MG63 (cell line): ENCODE measurements around the gene MARCHF9. TPM values are rescaled to one million over a fixed set of nuclear protein-coding genes. Genes with fewer than 3 reads are reported as not detected.

Source experiments
- DNase-seq: peaks from one replicate; pipeline ENCODE4 v3.0.0-alpha.2; 2020
- H3K27me3 ChIP-seq: fragments of 250-450 bp; sonication (Bioruptor Pico); 2 replicates; pipeline ENCODE4 v1.5.1; 2020; ENCODE audit warnings: mild to moderate bottlenecking, moderate library complexity
- H3K36me3 ChIP-seq: fragments of 250-450 bp; sonication (Bioruptor Pico); 2 replicates; pipeline ENCODE4 v1.5.1; 2020; ENCODE audit warnings: mild to moderate bottlenecking, moderate library complexity
- H3K4me3 ChIP-seq: fragments of 250-450 bp; sonication (Bioruptor Pico); 2 replicates; pipeline ENCODE4 v1.5.1; 2020; ENCODE audit warnings: mild to moderate bottlenecking, moderate library complexity
- H3K9me3 ChIP-seq: fragments of 250-450 bp; sonication (Bioruptor Pico); 2 replicates; pipeline ENCODE4 v1.5.1; 2020; ENCODE audit warnings: mild to moderate bottlenecking, moderate library complexity
- total RNA-seq: library from RNA; depleted of rRNA; stranded (reverse); fragments of >200 nt; shearing (Covaris generic); gene quantifications from 2 replicates; pipeline ENCODE4 v1.2.3, GENCODE V29; 2014; ENCODE audit warnings: low replicate concordance

The MARCHF9 gene
- total RNA-seq, 1 experiment from 2014 or later = 4.9 TPM

DNA sequence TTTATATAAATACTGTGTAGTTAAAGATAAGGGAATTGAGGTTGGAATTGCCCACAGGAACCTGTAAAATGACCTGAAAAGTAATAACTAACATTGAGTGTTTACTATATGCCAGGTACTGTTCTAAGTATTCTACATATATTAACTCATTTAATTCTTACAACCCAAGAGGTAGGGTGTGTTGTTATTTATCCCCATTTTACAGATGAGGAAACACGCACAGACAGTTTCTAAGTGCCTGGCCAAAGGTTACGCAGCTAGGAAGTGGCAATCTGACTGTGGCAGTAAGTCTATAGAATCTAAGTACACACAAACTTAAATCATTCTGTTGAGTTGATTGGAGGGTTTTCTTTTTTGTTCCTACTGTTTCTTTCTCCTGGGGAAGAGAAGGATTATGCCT, 11.1 kb upstream of the MARCHF9 start:
- DNase-seq = no peak

DNA sequence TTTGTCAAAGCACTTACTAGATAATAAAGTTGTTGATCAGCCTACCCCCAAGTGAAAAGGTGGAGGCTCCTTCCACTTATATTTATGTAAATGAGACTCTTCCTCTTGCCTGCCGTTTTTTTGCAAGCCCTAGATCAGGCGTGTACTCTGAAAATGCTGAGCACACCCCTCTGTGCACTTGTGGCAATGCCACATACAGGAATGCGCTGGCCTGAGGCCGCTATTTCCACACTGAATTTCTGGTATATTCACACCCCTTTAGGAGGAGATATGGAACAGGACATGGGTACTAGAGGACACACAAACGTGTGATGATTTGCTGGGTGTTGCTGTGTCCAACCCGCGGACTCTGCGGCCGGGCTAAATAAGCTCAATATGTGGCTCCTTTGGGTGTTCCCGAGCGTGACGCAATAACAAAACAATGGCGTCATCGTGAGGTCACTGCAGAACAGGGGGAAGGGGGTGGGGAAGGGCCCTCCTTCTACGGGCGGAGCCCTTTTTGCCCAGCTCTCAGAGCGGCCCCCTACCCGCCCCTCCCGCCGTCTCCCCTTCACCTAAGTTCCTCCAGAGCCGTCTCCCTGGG, 10.6 kb upstream of the MARCHF9 start:
- H3K27me3 ChIP-seq = peaks cover 6% of the 10 kb centered on the region
- peaks cover 26% of the 10 kb centered on the region for H3K36me3 ChIP-seq
- H3K4me3 ChIP-seq = peak overlapping the region; percentile 94
- no peaks in the 10 kb centered on the region for H3K9me3 ChIP-seq
- peak; percentile 60 for DNase-seq

More for the DNA sequence above, 11.1 kb upstream of the MARCHF9 start:
- Histone ChIP-seq H3K27me3 (peaks cover 10% of the 10 kb centered on the region), H3K9me3 (no peaks in the 10 kb centered on the region), H3K4me3 (peak overlapping the region; percentile 94; the same call in 1 of the 2 replicates), H3K36me3 (peaks cover 21% of the 10 kb centered on the region)

DNA sequence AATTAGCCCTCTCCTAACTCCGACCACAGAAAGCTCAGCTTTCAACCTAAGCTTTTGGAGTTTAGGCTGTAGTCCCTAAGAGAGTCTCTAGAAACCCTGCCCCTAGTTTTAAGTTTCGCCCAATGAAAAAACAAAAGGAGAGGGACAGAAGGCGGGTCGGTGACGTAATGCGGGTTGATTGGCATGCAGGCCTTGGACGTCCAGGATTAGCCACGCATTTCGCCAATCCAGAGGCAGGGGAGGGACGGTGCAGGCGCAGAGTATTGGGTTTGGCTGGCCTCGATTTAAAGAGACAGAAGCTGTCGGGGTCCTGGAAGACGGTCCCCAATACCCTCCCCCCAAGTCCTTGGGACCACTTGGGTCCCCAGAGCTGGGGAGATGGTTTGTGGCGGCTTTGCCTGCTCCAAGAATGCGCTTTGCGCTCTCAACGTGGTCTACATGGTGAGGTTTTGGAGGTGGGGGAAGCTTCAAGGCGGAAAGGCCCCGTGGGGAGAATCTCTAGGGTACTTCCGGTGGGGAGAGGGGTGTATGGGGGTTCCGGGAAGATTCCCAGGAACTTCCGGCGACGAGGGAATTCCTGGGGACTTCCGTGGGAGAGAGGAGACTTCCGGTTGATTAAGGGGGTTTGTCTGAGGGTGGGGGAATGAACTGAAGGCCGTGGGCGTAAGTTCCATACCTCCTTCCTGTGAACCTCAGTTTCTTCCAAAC, 10.0 kb upstream of the MARCHF9 start, which contains the start of gene TSPAN31:
TSPAN31 (plus strand) TSS at position 263 of the 708 bp plus-strand sequence; CDS start at position 379, 116 bp downstream.
- DNase-seq = peak; percentile 97
- H3K4me3 ChIP-seq = peak within 1 kb of the TSS; percentile 94
- peaks cover 31% of the 10 kb centered on the region for H3K36me3 ChIP-seq
- no peaks in the 10 kb centered on the region; the same call in none of the 2 replicates for H3K27me3 ChIP-seq
- no peaks in the 10 kb centered on the region for H3K9me3 ChIP-seq

DNA sequence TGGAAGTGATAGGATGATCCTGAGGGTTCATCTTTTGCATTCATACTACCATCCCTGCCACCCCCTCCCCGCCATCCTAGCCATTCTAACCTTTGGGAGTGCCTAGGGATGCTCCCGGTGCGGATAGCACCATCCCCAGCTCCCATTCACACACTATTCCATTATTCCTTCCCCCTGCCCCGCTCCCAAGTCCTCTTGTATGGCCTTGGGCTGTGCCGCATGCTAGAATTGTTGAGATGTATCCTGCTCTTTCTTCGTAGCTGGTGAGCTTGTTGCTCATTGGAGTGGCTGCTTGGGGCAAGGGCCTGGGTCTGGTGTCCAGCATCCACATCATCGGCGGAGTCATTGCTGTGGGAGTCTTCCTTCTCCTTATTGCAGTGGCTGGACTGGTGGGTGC, 9.4 kb upstream of the MARCHF9 start:
- H3K27me3 ChIP-seq = no peaks in the 10 kb centered on the region
- no peaks in the 10 kb centered on the region for H3K9me3 ChIP-seq
- peak overlapping the region; percentile 94 for H3K4me3 ChIP-seq
- peaks cover 36% of the 10 kb centered on the region for H3K36me3 ChIP-seq
- no peak for DNase-seq

DNA sequence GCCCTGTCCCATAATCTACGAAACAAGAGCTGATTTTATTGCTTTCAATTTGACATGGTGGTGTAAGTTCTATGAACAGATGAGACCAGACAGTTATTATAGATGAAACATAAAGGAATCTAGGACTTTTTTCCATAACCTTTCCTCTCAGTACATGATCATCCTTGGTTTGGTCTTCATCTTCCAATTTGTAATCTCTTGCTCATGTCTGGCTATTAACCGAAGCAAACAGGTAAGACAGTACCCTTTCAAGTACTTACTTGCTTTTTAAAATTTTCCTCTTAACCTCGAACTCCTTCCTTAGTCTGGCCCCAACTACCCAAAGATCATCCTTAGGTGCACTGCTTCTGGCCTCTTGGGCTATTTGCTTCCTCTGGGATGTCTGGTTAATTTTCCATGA, 8.9 kb upstream of the MARCHF9 start:
- Histone ChIP-seq H3K9me3 (no peaks in the 10 kb centered on the region), H3K36me3 (peaks cover 41% of the 10 kb centered on the region), H3K27me3 (no peaks in the 10 kb centered on the region), H3K4me3 (peak overlapping the region; percentile 94)
- DNase-seq = no peak

DNA sequence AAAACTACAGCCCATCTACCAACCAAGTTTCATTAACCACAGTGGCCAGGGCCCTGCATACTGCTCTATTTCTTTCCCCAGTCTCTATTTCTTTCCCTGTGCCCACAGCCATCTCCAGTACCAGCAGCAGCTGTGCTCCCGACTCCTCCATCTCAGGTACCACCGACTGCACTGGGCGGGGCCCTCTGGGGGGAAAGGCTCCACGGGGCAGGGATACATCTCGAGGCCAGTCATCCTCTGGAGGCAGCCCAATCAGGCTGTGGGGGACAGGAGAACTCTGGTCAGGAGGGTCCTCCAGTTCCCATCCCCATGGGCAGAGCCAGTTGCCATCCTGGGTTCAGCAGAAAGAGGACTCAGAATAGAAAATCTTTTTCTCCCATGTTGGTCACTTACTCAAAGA, 5.8 kb upstream of the MARCHF9 start:
- Histone ChIP-seq H3K27me3 (no peaks in the 10 kb centered on the region; the same call in 1 of the 2 replicates), H3K9me3 (no peaks in the 10 kb centered on the region), H3K4me3 (no peak overlapping the region), H3K36me3 (peaks cover 46% of the 10 kb centered on the region)
- DNase-seq = no peak

DNA sequence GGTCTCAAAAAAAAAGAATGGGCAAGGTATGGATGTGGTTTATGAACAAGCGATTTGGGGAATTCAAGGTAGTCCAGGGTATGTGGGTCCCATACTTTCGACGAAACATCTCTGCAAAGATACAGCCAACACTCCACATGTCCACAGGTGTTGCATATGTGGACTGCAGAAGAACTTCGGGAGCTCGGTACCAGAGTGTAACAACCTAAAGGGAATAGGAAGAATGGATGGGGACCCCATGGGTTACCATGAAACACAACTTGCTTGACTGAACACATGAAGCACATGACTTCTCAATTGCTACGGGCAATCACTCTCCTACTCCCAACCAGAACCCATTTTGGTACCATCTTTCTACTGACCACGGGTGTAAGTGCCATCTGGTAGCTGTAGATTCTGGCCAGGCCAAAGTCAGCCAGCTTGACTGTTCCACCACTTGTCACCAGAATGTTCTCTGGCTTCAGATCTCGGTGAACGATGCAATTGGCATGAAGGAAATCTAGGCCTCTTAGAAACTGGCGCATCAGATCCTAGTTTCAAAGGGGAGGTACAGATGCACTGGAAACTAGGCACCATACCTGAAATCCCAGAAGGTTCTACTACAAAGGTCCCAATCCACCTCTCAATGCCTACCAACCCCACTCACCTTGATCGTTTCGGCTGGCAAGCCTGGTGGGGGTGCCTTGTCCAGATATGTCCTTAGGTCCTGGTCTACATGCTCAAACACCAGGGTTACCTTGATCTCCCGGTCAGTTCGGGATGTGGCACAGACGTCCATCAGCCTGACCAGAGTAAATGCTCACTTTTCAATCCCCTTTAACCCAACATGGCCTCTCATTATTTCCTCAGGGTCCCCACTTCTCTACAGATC, 4.1 kb upstream of the MARCHF9 start:
- Histone ChIP-seq H3K9me3 (no peaks in the 10 kb centered on the region), H3K36me3 (peaks cover 41% of the 10 kb centered on the region), H3K27me3 (peaks cover under 1% of the 10 kb centered on the region; the same call in 1 of the 2 replicates), H3K4me3 (peak overlapping the region; percentile 80)
- no peak for DNase-seq

DNA sequence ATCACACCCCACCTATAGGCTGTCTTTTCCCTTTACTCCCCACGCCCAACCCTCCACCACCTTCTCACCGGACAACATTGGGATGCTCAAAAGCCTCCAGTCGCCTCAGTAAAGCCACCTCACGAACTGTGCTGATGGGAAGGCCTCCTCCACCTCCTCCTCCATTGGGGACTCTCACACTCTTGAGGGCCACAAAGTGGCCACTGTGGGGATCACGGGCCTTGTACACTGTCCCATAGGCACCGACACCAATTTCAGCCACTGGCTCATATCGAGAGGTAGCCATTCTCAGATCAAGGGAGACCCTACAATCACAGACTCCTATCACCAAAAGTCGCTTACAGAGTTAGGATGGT, 3.5 kb upstream of the MARCHF9 start:
- peaks cover 41% of the 10 kb centered on the region for H3K36me3 ChIP-seq
- peaks cover 2% of the 10 kb centered on the region; the same call in 1 of the 2 replicates for H3K27me3 ChIP-seq
- peak overlapping the region; percentile 80 for H3K4me3 ChIP-seq
- DNase-seq = no peak
- H3K9me3 ChIP-seq = no peaks in the 10 kb centered on the region

DNA sequence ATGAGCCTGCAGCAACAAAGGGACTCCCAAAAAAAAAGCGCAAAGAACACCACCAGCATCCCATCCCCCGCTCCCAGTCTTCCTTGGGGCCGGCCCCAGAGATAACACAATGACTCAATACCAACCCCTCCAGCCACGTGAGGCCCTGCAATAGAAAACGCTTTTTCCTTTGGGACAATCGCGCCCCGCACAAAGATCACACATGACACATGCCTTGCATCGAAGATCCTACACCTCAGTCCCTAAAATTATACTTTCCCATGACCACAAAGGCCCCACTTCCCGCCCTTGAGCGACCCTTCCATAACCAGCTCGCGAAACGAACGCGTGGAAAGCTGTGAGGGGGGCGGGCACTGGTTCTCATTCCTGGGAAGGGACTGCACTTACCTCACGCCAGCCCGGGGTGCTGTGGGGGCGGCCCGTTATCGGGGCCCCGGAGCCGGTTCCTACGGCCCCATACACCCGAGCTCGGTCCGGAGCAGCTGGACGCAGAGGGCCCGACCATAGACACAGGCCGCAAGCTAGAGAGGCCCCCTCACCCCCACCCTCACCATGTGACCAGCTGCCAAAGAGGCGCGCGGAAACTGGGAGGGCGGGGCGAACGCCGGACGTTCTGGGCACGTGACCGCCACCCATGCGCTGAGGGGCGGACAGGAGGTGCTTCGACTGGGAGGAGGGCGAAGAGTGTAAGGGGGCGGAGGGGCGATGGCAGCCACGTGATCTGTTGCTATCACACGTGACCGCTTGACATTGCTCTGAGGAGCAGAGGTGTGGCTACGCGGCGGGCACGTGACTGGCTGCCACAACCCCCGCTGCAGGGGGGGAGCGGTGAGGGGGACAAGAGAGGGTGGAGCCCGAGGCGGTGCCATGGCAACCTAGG, 2.9 kb upstream of the MARCHF9 start, which contains the start of gene CDK4:
CDK4 (minus strand) TSS at position 523 of the 880 bp plus-strand sequence. CDS start 593 bp downstream, outside the sequence.
- peak; percentile 99 for DNase-seq
- H3K36me3 ChIP-seq = peaks cover 41% of the 10 kb centered on the region
- H3K27me3 ChIP-seq = peaks cover 2% of the 10 kb centered on the region; the same call in 1 of the 2 replicates
- no peaks in the 10 kb centered on the region for H3K9me3 ChIP-seq
- peak within 1 kb of the TSS; percentile 80 for H3K4me3 ChIP-seq

DNA sequence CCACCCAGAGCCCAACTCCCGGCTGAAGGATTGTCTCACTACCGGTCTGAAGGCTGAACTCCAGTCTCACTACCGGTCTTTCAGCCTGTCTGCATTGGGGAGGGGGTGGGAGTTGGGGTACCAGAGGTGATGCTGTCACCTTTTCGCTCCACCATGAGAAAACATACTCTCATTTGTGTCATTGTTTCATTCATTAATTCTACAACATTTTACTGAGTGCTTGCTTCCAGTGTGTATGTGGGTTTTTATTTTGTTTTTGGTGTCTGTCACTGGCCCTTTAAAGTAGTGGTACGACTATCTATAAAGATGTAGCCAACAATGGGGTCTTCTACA, 2.3 kb upstream of the MARCHF9 start:
- DNase-seq = no peak
- peaks cover 35% of the 10 kb centered on the region for H3K36me3 ChIP-seq
- H3K27me3 ChIP-seq = peaks cover 2% of the 10 kb centered on the region; the same call in 1 of the 2 replicates
- no peaks in the 10 kb centered on the region for H3K9me3 ChIP-seq
- peak overlapping the region; percentile 80 for H3K4me3 ChIP-seq

DNA sequence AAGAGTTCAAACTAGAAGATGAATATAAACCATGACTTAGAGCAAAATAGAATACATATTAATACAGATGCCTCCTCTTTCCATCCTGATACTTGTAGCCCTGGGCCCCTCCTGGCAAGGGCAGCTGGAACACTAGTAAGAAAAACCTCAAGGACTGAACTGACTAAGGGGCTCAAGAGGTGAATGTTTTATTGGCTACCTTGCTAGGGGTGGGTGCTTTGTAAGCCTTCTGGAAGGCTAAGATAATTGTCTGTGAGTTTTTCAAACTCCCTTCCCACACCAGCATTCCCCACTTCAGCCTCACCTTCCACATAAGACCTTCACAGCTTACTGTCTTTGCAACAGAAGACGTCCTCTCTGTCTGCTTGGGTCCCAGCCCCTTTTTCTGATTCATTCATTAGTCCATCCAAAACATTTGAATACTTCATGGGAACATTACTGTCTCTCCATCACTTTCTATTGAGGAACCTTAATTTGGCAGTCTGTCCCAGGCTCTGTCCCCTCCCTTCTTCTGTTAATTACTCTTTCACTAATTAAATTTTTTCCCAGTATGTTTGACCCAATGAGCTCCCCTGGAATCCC, 1.1 kb upstream of the MARCHF9 start:
- no peak for DNase-seq
- Histone ChIP-seq H3K27me3 (peaks cover 2% of the 10 kb centered on the region; the same call in 1 of the 2 replicates), H3K9me3 (no peaks in the 10 kb centered on the region), H3K36me3 (peaks cover 24% of the 10 kb centered on the region), H3K4me3 (no peak overlapping the region; the same call in 1 of the 2 replicates)

DNA sequence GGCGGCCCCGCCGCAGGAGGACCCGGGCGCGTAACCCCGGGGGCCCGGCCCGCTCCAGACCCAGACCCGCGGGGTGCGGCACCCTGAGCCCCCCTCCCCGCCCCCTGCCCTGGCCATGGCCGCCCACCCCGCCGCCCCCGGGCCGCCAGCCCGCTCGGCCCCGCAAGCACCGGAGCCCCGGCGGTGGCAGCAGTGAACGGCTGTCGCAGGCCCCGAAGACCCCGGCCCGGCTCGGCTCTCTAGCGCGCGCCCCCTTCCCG, 221 bp downstream of the MARCHF9 start:
- Histone ChIP-seq H3K4me3 (peak overlapping the region; percentile 36), H3K36me3 (peaks cover 14% of the 10 kb centered on the region), H3K27me3 (peaks cover 2% of the 10 kb centered on the region; the same call in 1 of the 2 replicates), H3K9me3 (no peaks in the 10 kb centered on the region)
- no peak for DNase-seq

DNA sequence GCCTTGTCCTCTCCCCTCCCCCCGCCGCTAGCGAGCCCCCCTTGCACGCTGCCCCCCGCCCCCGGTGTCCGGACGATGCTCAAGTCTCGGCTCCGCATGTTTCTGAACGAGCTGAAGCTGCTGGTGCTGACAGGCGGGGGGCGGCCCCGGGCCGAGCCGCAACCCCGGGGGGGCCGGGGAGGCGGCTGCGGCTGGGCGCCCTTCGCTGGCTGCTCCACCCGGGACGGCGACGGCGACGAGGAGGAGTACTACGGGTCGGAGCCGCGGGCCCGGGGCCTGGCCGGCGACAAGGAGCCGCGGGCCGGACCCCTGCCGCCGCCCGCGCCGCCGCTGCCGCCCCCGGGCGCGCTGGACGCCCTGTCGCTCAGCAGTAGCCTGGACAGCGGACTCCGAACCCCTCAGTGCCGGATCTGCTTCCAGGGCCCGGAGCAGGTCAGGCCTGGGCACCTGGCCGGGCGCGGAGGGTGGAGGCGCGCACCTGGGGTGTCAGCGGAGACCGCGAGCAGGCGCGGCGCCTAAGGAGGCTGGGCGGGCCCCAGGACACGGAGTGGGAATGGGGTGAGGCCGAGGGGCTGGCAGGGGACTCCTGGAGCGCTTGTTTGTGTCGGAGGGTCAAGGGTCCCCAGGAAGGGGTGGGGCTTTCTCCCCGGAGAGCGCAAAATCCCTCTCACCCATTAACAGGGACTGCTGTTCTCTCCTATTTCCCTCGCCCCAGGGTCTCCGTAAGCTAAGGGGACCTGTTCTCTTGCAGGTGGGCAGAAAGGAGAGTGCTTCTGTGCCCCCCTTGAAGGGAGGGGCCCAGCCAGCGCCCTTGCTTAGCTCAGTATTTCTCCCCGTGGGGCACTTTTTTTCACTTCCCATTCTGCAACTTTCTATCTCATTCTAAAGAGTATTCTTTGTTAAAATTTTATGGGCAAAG, 810 bp downstream of the MARCHF9 start:
- Histone ChIP-seq H3K4me3 (peak overlapping the region; percentile 35), H3K9me3 (no peaks in the 10 kb centered on the region), H3K36me3 (peaks cover 8% of the 10 kb centered on the region), H3K27me3 (peaks cover 2% of the 10 kb centered on the region; the same call in 1 of the 2 replicates)
- DNase-seq = no peak

DNA sequence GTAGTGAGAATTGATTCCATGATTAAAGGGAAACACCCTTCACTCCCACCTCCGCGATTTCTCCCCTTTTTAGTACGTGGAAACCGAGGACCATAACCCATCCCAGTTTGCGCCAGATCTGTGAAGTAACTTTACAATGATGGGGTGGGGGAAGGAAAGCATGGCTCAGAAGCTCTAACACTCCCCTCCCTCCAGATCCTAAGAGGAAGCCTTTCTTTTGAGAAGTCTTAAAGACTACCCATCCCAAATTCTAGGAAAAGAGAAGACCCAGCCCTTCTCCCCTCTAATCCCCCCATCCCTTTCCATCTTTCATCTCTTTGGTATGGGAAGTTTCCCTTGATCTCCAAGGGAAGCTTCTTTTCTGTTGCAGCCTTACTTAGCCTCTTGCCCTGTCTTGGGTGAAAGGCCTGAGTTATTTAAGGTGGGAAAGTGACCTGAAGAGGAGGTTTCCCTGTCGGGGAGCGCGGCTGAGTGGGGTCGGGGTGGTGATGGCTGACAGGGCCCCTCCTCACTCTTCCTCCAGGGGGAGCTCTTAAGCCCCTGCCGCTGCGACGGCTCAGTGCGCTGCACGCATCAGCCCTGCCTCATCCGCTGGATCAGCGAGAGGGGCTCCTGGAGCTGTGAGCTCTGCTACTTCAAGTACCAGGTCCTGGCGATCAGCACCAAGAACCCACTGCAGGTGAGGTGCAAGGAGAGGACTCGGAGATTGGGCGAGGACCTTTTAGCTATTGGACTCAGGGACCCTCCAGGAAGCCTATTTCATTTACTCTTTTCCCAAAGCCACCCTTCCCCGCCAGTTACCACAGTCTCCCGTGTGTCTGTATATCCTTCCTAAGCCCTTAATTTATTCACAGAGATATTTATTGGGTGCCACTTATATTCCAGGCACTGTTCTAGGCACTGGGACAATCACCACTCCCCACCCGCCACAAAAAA, 1.8 kb downstream of the MARCHF9 start:
- no peak for DNase-seq
- Histone ChIP-seq H3K36me3 (no peaks in the 10 kb centered on the region), H3K27me3 (peaks cover 2% of the 10 kb centered on the region; the same call in 1 of the 2 replicates), H3K4me3 (no peak overlapping the region; the same call in 1 of the 2 replicates), H3K9me3 (no peaks in the 10 kb centered on the region)
